ENCODE data around the gene PDLIM1.
A peak's percentile ranks its signal among the peaks of the same experiment; 100 is the strongest.

PDLIM1 gene

DNA sequence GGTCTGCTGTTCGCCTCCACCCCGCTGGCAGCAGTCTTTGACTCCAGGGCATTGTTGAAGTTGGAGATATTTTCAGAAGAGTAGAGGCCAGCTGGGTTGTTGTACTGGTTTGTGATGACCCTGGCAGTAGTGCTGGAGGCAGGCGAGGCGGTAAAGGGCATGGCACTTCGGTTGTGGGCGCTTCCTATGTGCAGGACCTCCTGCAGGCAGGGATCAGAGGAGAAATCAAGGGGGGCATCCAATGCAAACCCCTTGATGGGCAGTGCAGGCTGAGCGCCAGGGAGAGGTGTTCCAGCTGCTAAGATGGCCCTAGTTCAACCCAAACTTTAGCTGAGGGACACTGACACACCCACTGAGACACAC lies 27.0 kb downstream of the PDLIM1 start:
- DNase-seq (ENCODE audit: low read depth) = no peak

DNA sequence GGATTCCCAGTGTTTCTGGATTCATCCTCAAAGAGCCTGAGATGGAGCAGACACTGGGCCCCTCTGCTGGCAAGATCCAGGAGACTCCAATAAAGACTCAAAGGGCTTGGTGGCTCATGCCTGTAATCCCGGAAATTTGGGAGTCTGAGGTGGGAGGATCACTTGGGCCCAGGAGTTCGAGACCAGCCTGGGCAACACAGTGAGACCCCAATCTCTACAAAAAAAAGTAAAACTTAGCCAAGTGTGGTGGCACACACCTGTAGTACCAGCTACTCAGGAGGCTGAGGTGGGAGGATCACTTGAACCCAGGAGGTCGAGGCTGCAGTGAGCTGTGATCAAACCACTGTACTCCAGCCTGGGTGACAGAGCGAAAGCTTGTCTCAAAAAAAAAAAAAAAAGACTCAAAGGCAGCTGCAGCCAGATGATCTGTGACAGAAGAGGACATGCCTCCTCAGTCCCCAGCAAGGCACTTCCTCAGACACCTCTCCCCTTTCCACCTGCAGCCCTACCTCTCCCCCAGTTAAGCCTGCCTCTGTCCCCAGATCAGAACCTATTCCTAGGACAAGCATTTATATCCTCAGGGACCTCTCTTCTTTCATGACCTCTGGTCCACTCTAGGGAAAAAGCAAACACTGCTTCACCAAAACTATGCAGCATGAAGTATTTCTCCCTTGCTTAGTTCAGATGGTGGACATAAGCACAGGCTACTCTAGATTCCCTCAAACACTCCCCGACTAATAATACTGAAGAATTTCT lies 27.9 kb downstream of the PDLIM1 start:
- no peak for DNase-seq (ENCODE audit: low read depth)

DNA sequence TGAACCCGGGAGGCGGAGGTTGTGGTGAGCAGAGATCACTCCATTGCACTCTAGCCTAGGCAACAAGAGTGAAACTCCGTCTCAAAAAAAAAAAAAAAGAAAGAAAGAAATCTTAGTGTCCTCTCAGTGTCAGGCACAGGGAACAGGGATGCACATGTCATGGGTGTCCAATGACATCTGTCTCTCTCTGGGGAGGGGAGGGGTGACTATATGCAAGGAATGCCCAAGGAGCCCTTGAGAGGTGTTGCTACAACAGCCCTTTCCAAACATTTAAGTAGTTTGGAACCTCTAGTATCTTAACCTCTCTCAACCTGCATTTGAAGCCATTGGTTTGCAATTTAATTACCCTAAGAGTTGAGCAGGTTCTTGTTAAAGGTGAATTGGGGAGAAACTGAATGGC lies 28.9 kb downstream of the PDLIM1 start:
- DNase-seq (ENCODE audit: low read depth) = no peak

DNA sequence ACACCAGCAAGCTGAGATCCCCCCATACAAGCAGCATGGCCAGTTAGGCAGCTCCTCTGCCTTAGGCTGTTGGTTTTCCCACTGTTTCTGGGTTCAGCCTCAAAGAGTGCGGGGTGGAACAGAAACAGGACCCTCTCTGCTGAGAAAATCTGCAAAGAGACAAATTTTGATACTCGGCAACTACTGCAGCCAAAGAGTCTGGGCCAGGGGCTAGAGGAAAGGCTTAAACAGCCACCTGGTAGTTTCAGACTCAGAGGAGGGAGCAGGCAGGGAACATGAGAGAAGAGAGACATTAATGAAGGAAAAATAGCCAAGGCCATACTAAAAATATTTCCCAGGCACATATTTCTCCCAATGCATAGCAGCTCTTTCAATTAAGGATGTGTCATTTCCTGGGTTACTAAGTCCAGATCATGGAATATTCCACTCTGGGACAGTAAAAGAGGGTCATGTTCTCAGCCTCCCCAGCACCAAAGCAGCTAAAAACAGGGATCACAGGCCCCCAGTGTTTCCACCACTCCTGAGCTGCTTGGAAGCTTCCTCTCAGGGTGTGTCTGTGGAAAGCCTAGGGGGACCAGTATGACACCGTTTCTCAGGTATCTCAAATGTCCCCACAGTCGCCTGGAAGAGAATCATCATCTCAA lies 29.8 kb downstream of the PDLIM1 start:
- no peak for DNase-seq (ENCODE audit: low read depth)

DNA sequence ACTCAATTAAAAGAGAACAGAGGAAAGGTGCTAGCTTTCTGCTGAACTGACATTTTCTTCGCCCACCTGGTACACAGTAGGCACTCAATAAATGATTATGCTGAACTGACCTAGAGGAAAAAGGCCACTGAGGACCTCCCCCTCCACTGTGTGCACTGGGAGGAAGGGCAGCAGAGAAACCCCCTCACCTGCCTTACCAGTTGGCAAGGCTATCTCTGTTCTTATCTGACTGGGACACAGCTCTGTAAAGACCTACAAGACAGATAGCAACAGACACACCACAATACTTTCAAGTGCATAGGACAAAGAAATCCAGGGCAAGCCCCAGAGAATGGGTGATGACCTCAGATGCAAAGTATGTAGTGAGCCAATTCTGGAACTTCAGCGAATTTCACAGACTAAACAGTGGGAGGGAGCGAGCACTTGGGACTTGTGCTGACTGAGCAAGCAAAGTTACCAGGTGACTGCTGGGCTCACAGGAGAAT lies 30.4 kb downstream of the PDLIM1 start:
- no peak for DNase-seq (ENCODE audit: low read depth)

DNA sequence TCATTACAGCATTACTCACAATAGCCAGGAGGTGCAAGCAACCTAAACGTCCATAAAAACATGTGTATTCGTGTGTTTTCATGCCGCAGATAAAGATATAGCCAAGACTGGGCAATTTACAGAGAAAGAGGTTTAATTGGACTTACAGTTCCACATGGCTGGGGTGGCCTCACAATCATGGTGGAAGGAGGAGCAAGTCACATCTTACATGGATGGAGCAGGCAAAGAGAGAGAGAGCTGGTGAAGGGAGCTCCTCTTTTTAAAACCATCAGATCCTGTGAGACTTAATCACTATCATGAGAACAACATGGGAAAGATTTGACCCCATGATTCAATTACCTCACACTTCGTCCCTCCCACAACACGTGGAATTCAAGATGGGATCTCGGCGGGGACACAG lies 33.0 kb downstream of the PDLIM1 start:
- no peak for DNase-seq (ENCODE audit: low read depth)

DNA sequence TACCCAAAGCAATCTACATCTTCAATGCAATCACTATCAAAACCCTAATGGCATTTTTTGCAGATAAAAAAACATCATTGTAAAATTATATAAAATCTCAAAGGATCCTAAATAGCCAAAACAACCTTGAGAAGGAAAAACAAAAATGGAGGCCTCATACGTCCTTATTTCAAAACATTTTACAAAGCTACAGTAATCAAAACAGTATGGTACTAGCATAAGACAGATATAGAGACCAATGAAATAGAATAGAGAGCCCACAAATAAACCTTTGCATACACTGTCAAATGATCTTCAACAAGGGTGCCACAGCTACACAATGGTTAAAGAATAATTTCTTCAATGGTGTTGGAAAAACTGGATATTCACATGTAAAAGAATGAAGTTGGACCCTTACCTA lies 34.5 kb downstream of the PDLIM1 start:
- no peak for DNase-seq (ENCODE audit: low read depth)

DNA sequence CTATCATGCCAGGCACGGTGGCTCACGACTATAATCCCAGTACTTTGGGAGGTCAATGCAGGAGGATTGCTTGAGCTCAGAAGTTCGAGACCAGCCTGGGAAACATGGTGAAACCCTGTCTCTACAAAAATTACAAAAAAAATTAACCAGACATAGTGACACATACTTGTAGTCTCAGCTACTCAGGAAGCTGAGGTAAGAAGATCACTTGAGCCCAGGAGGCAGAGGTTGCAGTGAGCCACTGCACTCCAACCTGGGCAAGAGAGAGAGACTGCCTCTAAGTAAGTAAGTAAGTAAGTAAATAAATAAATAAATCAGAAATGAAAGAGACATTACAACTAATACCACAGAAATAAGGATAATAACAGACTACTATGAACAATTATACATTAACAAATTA lies 36.2 kb downstream of the PDLIM1 start:
- DNase-seq (ENCODE audit: low read depth) = no peak

DNA sequence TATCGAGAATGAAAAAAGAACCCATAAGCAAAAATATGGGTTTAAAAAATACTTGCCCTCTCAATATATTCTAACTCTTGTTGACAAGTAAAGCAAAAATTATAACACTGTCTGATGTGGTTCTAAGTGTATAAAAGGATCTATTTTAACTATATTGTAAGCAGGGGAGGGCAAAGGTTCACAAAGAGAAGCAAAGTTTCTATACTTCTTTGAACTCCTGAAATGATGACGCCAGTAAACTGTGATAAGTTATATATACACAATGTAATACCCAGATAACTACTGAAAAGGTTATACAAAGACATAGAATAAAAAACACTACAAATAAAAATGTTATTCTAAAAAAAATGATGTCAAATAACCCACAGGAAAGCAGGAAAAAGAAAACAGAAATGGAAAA lies 37.1 kb downstream of the PDLIM1 start:
- no peak for DNase-seq (ENCODE audit: low read depth)

DNA sequence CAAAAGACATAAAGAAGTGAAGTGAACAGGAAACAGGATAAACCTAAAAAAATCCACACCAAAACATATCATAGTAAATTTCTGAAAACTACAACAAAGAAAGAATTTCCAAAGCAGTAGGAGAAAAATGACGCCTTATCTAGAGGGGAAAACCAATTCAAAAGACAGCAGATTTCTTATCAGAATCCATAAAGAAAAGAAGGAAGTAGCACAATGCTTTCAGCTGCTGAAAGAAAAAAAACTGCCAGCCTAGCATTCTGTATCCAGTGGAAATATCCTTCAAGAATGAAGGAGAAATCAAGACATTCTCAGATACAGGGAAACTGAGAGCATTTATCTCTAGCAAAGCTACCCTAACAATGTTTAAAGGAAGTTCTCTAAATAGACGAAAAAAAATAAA lies 37.8 kb downstream of the PDLIM1 start:
- DNase-seq (ENCODE audit: low read depth) = no peak

DNA sequence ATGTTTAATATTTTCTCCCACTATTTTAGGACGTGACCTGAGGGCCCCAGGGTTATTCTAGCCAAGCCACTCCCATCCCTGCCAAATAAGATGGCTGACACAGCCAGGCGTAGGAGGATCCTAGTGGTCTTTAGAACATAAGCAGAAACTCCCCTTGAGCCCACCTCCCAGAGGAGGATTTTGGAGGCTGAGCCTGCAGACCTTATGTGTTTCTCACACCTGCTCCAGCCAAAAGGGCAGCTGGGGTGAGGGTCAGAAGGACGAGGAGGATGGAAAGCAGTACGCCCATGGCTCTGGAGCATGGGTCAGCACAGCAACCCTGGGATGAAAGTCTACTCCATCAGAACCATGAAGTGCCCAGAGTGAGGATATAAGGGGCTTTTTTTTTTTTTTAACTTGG lies 39.9 kb downstream of the PDLIM1 start:
- no peak for DNase-seq (ENCODE audit: low read depth)

DNA sequence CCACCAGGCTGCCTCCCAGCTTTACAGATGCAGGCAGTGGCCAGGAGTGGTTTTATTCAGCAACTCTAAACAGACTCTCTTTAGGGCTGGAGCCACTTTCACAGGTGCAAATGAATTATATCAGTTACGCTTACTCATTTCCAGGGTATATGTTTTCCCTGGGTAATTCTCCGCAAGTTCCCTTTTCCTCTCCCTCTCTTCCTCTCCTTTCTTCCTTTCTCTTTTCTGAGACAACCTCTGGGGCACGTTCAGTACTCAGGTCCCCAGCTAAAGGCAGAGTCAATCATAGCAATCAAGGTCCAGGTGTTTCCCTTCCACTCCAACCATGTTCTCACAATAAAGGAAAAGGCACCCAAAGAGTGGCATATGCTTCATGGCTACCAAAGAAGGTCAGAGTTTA lies 41.3 kb downstream of the PDLIM1 start:
- DNase-seq (ENCODE audit: low read depth) = no peak

DNA sequence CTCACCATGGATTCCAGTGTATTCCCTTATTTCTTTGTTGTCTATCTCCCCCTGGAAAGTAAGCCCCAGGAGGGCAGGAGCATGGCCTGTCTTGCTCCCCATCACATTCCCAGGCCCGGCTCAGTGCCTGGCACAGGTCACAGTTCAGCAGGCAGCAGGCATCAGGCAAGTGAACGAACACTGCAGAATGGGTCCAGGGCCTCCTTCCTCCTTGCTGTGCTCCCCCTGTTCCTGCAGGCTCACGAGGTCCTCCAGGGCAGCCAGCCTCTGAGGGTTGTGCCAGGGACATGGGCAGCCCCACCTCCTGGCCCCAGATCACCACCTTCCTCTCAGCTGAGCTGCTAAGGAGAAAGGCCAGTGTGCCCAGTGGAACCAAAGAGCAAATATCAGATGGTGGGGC lies 41.8 kb downstream of the PDLIM1 start:
- DNase-seq (ENCODE audit: low read depth) = no peak

DNA sequence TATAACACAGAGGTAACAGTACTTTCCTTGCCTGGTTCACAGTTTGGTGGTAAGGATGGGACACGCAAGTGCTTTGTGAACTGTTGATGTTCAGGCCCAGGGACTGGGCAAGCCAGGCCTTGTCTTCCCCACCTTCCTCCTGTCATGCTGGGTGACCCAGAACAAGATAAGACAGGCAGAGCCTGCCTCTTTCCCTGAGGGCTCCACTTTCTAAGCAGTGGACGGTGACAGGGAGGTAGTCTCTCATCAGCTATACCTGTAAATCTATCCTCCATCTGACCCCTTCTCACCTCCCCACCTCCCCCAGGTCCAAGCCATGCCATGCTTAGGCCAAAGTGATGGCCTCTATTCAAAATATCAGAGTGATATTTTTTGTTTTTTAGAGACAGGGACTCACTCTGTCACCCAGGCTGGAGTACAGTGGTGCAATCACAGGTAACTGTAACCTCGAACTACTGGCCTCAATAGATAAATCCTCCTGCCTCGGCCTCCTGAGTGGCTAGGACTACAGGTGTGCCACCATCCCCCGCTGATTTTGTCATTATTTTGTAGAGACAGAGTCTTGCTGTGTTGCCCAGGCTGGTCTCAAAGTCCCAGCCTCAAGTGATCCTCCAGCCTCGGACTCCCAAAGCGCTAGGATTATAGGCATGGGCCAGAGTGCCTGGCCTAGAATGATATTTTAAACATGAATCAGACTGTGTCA lies 42.8 kb downstream of the PDLIM1 start:
- DNase-seq (ENCODE audit: low read depth) = no peak

DNA sequence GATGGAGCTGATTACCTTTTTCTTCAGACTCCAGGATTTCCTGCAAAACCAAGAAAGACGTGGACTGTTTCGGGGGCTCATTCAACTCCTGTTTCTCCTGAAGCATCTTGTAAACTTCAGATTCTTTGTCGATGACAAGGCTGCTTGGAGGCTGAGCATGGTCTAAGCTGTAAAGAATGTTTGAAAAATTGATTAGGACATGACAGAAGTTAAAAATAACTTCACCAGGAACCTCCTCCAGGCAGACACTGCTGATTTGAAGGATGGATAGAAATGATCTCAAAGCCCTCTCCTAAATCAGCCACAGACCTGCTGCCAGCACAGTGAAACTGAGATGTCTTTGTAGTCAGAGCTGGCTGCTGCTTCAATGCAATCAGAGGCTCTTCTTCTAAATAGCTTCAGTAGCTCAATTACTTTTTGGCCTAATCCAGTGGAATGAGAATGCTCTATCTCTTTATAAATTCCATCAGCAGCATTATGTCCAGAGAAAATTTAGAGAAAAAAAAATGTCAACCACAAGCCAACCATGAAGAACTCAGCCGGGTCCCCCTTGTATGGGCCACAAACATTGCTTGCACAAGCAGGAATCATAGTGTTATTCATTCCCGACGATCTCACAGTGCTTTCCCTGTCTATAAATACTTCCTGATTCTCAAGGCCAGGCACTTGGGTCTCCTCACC lies 43.5 kb downstream of the PDLIM1 start:
- no peak for DNase-seq (ENCODE audit: low read depth)

DNA sequence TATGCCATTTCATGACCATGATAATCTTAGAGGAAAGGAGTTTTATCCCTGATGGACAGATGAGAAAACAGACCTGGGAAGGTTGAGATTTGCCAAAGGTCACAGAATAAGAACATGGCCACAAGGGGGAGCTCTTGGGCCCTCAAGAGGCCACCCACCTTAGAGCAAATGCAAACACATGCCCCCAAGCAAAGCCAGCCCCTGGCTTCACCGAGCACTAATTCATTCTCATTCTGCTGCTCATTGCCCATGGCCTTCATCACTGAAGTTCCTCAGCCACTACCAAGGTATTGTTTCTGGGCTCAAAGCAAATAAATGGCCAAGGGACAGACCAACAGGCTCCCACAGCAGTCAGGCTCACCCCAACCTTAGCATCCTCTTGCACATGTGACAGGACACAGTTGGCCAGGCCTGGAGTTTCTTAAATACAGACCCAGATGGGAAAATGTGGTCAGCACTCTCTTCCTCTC lies 44.2 kb downstream of the PDLIM1 start:
- peak; percentile 43 for DNase-seq (ENCODE audit: low read depth)

DNA sequence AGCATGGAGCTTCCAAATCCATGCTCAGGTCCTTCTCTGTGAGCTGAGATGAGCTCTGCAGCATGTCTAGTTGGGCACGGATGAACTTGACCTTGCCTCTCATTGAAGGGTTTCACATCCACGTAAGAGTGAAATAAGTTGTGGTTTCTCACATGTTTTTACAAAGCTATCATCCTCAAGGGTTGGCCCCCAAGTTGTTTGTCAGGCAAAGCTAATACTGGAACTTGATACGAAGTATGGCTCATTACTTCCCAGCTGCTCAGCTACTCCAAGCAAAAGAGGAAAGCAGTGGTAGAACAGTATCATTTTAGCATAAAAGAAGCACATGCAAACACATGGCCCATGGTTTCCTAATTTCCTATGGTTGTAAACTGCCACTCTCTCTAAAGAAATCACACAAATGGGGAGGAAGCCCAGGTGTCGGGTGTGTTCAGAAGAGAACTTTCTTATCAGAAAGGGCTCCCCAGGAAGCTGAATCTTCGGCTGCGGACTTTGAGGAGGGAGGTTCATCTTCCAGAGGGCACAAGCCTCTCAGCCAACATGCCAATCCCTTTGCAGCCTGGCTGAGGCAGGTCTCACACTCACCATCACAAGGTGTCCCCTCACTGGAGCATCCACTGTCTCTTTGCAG lies 45.3 kb downstream of the PDLIM1 start:
- no peak for DNase-seq (ENCODE audit: low read depth)

DNA sequence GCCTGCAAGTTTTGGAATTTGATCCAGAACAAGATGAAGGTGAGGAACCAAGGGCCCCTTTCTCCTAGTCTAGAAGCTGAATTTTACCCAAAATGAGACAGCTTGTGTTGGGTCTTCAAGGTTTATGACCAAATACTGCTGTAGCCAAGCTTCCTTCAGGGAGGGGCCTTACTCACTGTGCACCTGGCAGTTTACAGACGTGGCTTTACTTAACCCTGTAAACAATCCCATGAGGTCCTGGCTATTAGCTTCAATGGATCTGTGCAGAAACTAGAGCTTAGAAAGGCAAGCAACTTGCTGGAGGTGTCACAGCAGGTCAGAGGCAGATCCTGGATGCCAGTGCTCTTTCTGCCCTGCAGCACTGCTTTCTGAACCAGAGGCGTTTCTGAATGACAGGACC lies 46.7 kb downstream of the PDLIM1 start:
- DNase-seq (ENCODE audit: low read depth) = no peak

DNA sequence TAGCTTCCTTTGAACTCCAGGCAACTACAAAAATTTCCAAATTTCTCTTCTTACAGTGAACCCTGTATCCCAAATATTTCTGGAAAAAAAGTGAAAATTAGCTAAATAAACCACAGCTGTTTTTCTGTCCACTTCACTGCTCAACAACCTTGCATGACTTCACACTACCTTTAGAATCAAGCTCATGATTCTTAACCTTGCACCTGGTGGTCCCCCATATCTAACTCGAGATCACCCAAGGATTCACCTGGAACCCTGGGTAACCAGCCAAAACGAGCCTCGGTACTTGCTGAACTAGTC lies 47.5 kb downstream of the PDLIM1 start:
- DNase-seq (ENCODE audit: low read depth) = no peak

DNA sequence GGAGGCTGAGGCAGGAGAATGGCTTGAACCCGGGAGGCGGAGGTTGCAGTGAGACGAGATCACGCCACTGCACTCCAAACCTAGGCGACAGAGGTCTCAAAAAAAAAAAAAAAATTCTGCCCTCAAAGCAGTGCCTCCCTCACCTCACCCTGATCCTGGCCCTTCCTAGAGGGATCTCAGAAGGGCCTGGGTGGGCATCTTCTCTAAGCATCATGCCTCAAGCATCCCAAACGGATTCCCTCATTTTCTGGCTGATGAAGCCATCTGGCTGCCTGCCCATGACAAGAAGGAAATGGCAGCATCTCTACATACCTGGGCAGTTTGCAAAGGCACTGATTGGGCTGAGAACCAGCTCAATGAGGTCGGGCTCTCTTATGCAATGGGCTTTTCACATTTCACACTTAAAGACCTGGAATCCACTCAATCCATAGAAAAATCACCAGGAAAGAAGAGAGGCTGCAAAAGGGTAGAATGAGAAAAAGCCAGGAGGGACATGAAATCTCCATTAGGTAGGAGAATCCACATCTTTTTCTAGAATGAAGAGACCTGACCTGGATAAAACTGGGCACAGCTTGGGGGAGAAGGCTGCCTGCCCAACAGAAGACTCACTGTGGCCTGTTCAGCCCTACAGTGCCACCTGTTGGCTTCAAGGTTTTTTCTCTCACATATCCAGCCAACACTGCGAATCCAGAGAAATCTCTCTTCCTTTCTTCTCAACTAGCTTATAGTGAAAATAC lies 48.1 kb downstream of the PDLIM1 start:
- DNase-seq (ENCODE audit: low read depth) = peak; percentile 38

DNA sequence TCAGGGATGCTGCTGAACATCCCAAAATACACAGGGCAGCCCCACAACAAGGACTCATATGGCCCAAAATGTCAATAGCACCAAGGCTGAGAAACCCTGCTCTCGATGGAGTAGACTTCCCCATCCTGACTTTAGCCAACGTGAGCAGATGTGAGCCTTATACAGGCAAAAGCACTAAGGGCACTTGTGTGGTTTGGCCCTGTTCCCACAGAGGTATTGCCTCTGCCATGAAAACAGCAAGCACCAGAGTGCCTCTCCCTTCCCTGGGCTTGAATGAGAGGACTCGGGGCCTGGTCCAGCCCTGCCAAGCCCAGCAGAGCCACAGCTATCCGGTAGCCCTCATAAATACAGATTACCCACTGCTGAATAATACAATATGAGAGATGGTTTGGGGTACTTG lies 49.3 kb downstream of the PDLIM1 start:
- no peak for DNase-seq (ENCODE audit: low read depth)

DNA sequence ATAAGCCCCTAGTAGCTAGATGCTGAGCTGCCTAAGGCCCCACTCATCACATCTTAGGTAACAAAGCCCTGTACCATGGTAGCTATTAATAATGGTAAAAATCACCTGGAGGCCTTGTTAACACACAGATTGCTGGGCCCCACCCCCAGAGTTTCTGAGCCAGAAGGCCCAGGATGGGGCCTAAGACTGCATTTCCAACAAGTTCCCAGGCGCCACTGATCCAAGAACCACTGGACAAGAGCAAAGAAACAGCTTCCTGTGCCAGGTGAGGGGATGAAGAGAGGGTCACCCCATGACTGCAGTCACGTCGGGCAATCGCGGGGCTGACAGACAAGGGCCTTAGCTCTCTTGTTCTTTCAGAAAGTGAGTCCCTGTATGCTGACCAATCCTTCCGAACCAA lies 50.0 kb downstream of the PDLIM1 start:
- no peak for DNase-seq (ENCODE audit: low read depth)

All from stromal cell of bone marrow (primary cell).